ENCODE measurements around the gene GPR55.

GPR55 gene

DNA sequence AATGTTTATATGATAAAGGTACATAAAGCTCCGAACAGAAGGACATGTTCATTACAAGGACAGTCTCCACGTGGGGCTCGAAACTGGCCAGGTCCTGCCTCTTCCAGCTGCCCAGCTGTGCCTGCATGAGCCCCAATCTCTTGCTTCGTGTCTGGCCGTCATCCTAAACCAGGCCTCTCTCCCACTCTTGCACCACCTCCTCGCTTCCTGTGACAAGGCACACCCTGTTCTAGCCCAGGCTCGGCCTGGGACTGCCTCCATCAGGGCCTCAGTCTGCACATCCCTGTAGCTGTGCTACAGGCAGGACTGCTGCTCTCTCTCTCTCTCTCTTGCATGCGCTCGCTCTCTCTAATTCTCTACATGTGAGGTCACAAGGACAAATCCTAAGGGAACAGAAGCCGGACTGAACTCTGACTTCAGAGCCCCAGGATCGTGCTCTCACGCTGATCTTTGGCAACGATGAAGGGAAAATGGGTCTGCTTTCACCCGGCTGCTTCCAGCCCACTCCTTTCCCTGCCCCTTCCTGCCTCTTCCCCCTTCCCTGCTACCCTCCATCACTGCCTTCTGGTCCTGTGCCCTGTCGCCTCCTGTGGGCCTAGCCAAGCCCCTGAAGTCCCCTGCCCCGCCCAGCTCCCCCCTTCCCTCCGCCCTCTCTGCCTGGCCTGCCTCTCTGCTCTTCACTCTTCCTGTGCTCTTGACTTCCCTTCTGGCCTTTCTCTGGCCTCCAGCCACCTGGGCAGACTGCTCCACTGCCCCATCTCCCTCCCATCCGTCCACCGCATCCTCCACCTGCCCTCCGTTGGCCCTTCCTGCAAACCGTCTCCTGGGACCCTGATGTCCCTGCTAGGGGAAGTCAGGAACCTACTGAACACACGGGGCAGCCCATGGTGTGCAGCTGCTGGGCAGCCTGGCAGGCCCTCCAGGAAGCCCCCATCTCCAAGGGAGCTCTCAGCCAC lies 7.8 kb upstream of the GPR55 start:
- no peak overlapping the region for H3K4me3 ChIP-seq (ENCODE audit: low read length in 2 of 2)
- no peaks in the 10 kb centered on the region for H3K36me3 ChIP-seq (ENCODE audit: control insufficient read depth in 2 of 2, insufficient read depth in 2 of 2, low read length in 2 of 2)
- H3K4me1 ChIP-seq (ENCODE audit: control insufficient read depth, insufficient read depth, low read length): peaks cover 3% of the 10 kb centered on the region
- no peak overlapping the region for H3K9ac ChIP-seq (ENCODE audit: low read length in 2 of 2)
- peaks cover 0 to 2% of the 10 kb centered on the region in 2 donors for H3K9me3 ChIP-seq (ENCODE audit: control insufficient read depth in 2 of 2, low read length in 2 of 2)
- H3K27ac ChIP-seq (ENCODE audit: low read length): no peak overlapping the region
- H3K27me3 ChIP-seq (ENCODE audit: control insufficient read depth in 1 of 2, insufficient read depth in 2 of 2, low read length in 2 of 2): peaks cover 4 to 6% of the 10 kb centered on the region in 2 donors

DNA sequence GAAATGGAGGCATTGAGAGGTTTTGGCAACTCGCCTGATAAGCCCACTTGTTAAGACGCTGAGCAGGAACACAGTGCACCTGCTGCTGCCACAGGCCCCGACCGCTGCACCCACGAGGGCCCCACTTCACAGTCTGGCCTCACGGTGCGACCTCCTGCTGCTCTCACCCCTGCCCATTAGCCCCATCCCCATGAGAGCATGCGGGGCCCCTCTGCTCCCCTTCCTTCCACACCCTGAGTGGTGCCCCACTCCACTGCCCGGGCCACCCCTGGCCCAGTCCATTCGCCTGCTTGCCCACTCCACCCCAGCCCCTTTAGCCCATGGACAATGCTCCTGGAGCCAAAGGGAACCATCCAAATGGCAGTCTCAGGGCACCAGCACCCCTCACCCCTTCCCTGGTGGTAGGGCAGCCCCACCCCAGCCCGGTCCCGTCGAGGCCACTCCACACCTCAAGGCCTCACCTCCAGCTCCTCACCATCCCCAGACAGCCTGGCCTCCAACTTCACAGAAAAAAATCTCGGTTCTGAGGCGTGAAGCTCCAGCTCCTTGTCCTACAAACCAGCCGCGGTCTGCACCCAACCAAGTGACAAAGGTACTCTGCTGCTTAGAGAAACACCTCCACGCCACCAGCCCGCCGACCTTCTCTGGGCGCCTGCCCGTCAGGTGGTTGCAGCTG lies 6.7 kb upstream of the GPR55 start:
- peaks cover 0 to 2% of the 10 kb centered on the region in 2 donors for H3K9me3 ChIP-seq (ENCODE audit: control insufficient read depth in 2 of 2, low read length in 2 of 2)
- H3K4me3 ChIP-seq (ENCODE audit: low read length in 2 of 2): no peak overlapping the region
- no peak overlapping the region for H3K9ac ChIP-seq (ENCODE audit: low read length in 2 of 2)
- peaks cover 3% of the 10 kb centered on the region for H3K4me1 ChIP-seq (ENCODE audit: control insufficient read depth, insufficient read depth, low read length)
- no peak overlapping the region for H3K27ac ChIP-seq (ENCODE audit: low read length)
- peaks cover 4 to 6% of the 10 kb centered on the region in 2 donors for H3K27me3 ChIP-seq (ENCODE audit: control insufficient read depth in 1 of 2, insufficient read depth in 2 of 2, low read length in 2 of 2)
- no peaks in the 10 kb centered on the region for H3K36me3 ChIP-seq (ENCODE audit: control insufficient read depth in 2 of 2, insufficient read depth in 2 of 2, low read length in 2 of 2)

DNA sequence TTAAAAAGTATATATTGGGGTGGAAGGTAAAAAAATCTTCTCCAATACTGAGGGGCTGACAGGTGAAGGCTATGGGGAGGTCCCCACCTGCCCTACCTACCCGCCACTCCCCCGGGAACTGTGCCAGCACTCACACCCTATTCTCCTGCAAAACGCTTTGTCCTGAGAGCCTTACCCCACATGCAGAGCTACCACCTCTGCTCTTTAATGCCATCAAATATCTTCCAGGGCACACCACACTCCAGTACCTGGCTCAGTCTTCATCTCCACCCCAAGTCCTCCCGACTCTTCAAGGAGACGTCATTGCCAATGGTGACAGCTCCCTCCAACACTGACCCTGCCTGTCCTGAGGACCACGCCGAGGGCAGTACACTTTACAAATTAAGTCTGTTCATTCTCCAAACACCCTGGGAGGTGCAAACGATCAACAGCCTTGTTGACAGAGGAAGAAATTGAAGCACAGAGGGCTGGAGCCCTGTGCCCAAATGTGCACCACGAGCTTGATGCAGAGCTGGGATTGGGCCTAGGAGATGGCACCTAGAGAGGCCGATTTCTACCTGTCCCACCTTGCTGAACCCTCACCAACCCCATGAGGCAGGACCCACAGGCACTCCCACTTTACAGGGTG lies 6.0 kb upstream of the GPR55 start:
- Histone ChIP-seq H3K36me3 (ENCODE audit: control insufficient read depth in 2 of 2, insufficient read depth in 2 of 2, low read length in 2 of 2) (no peaks in the 10 kb centered on the region), H3K4me3 (ENCODE audit: low read length in 2 of 2) (no peak overlapping the region), H3K4me1 (ENCODE audit: control insufficient read depth, insufficient read depth, low read length) (peaks cover 3% of the 10 kb centered on the region), H3K27me3 (ENCODE audit: control insufficient read depth in 1 of 2, insufficient read depth in 2 of 2, low read length in 2 of 2) (peaks cover 4 to 6% of the 10 kb centered on the region in 2 donors), H3K9ac (ENCODE audit: low read length in 2 of 2) (no peak overlapping the region), H3K9me3 (ENCODE audit: control insufficient read depth in 2 of 2, low read length in 2 of 2) (no peaks in the 10 kb centered on the region), H3K27ac (ENCODE audit: low read length) (no peak overlapping the region)

DNA sequence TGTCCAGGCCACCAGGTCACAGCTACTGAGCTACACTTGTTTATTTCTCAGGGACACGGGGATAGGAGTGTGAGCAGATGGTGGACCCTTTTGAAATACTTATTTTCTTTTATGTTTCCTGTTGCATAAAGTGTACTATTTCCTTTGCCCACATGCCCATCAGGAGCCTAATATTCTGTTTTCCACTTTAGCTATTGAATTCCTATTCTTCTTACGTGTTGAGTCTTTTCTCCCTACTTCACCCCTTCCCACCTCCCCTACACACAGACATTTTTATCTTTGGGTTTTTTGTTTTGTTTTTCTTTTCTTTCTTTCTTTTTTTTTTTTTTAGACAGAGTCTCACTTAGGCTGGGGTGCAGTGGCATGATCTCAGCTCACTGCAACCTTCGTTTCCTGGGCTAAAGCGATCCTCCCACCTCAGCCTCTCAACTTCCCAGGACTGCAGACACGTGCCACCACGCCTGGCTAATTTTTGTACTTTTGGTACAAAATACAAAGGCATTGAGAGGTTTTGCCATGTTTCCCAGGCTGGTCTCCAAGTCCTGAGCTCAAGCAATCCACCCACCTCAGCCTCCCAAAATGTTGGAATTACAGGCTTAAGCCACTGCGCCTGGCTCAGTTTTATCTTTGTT lies 5.2 kb upstream of the GPR55 start:
- Histone ChIP-seq H3K27ac (ENCODE audit: low read length) (no peak overlapping the region), H3K4me3 (ENCODE audit: low read length in 2 of 2) (no peak overlapping the region), H3K9ac (ENCODE audit: low read length in 2 of 2) (no peak overlapping the region), H3K9me3 (ENCODE audit: control insufficient read depth in 2 of 2, low read length in 2 of 2) (no peaks in the 10 kb centered on the region), H3K36me3 (ENCODE audit: control insufficient read depth in 2 of 2, insufficient read depth in 2 of 2, low read length in 2 of 2) (no peaks in the 10 kb centered on the region), H3K27me3 (ENCODE audit: control insufficient read depth in 1 of 2, insufficient read depth in 2 of 2, low read length in 2 of 2) (peaks cover 4 to 6% of the 10 kb centered on the region in 2 donors), H3K4me1 (ENCODE audit: control insufficient read depth, insufficient read depth, low read length) (peaks cover 3% of the 10 kb centered on the region)

DNA sequence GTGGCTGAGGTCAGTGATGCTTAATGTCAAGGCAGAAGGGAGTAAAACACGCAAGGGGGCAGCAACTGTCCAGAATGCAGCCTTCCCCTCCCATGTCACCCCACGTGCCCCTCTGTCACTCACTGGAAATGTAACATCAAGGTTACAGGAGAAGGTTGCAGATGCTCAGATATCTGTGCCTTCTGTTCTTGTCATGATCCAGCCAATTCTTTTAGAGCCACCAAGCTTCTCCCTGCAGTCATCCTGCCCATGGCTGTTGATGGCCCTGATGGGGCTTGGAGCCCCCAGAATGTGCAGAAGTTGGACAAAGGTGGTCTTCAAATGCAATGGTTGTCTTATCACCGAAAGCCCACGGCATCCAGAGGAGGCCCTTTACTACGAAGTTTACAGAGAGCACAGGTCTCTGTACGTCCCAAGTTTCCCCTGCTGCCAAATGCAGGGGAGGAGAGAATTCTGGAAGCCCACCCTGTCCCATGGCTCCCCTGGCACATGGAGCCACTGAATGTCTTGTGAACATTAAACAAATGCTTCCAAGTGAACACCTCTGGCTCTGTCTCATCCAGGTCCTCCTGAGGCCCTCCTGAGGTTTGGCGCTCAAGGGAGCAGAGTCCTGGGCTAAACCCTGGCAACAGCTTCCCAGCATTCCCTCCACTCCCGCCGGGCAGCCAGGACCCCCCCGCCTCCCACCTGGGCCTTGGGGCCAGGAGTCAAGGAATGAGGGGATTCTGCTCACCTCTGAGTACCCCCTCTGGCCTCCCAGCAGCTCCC lies 4.5 kb upstream of the GPR55 start:
- peaks cover 3% of the 10 kb centered on the region for H3K4me1 ChIP-seq (ENCODE audit: control insufficient read depth, insufficient read depth, low read length)
- no peak overlapping the region for H3K27ac ChIP-seq (ENCODE audit: low read length)
- H3K9me3 ChIP-seq (ENCODE audit: control insufficient read depth in 2 of 2, low read length in 2 of 2): no peaks in the 10 kb centered on the region
- no peak overlapping the region for H3K4me3 ChIP-seq (ENCODE audit: low read length in 2 of 2)
- H3K27me3 ChIP-seq (ENCODE audit: control insufficient read depth in 1 of 2, insufficient read depth in 2 of 2, low read length in 2 of 2): peaks cover 4 to 6% of the 10 kb centered on the region in 2 donors
- H3K9ac ChIP-seq (ENCODE audit: low read length in 2 of 2): no peak overlapping the region
- no peaks in the 10 kb centered on the region for H3K36me3 ChIP-seq (ENCODE audit: control insufficient read depth in 2 of 2, insufficient read depth in 2 of 2, low read length in 2 of 2)

DNA sequence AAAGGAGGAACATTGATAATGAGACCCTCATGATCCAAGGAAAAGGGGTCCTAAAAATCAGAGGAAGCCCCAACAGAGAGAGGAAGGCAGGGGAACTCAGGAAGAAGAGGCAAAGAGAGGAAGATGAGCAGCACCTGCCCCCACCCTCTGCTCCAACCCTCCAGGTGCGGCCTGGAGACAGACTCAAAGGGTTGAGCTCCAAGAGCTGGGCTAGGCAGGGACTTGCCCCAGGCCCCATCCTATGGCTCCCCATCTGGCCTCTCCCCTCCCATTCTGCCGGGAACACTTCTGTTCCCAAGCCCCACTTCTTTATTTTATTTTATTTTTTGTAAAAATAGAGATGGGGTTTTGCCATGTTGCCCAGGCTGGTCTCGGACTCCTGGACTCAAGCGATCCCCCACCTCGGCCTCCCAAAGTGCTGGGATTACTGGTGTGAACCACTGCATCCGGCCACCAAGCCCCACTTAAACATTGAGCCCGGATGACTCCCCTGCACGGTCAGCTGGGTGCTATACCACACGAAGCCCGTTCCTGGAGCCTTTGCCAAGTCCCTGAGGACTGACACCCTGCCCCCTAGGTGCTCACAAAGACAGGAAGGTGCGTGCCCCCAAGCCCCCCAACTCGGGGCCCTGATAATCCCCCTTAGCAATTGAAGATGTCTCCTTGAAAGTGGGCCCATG lies 3.8 kb upstream of the GPR55 start:
- H3K27ac ChIP-seq (ENCODE audit: low read length): no peak overlapping the region
- peaks cover 4 to 6% of the 10 kb centered on the region in 2 donors for H3K27me3 ChIP-seq (ENCODE audit: control insufficient read depth in 1 of 2, insufficient read depth in 2 of 2, low read length in 2 of 2)
- H3K4me3 ChIP-seq (ENCODE audit: low read length in 2 of 2): no peak overlapping the region
- H3K9me3 ChIP-seq (ENCODE audit: control insufficient read depth in 2 of 2, low read length in 2 of 2): no peaks in the 10 kb centered on the region
- no peak overlapping the region for H3K9ac ChIP-seq (ENCODE audit: low read length in 2 of 2)
- peaks cover 3% of the 10 kb centered on the region for H3K4me1 ChIP-seq (ENCODE audit: control insufficient read depth, insufficient read depth, low read length)
- no peaks in the 10 kb centered on the region for H3K36me3 ChIP-seq (ENCODE audit: control insufficient read depth in 2 of 2, insufficient read depth in 2 of 2, low read length in 2 of 2)

DNA sequence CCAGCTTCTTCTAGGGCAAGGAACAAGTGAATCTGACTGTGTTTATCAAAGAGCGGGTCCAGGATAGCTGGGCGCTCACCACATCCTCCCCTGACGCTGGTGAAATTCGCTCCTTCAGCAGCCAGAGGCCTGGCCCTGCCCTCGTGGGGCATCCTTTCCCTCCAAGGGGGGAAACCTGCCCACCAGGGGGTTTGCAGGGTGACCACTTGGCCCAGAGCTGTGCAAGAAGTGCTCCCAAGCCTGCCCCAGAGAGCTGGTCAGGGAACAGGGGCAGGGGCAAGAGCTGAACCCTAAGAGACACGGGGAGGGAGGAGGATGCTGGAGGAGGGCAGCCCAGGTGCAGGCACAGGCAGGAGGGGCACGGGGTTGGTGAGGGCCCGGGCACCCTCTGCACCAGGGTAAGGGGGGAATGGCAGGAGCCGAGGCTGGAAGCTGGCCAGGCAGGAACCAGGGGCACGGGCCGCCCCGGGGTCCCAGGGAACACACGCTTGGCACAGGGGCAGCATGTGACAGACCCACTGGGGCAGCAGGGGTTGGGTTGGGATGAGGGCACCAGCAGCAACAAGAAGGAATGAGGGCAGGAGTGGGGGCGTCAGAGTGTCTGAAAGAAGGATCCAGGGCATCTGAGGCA lies 2.8 kb upstream of the GPR55 start:
- Histone ChIP-seq H3K4me1 (ENCODE audit: control insufficient read depth, insufficient read depth, low read length) (peaks cover 3% of the 10 kb centered on the region), H3K27me3 (ENCODE audit: control insufficient read depth in 1 of 2, insufficient read depth in 2 of 2, low read length in 2 of 2) (peaks cover 4 to 6% of the 10 kb centered on the region in 2 donors), H3K9ac (ENCODE audit: low read length in 2 of 2) (no peak overlapping the region), H3K4me3 (ENCODE audit: low read length in 2 of 2) (no peak overlapping the region), H3K36me3 (ENCODE audit: control insufficient read depth in 2 of 2, insufficient read depth in 2 of 2, low read length in 2 of 2) (no peaks in the 10 kb centered on the region), H3K9me3 (ENCODE audit: control insufficient read depth in 2 of 2, low read length in 2 of 2) (no peaks in the 10 kb centered on the region), H3K27ac (ENCODE audit: low read length) (no peak overlapping the region)

DNA sequence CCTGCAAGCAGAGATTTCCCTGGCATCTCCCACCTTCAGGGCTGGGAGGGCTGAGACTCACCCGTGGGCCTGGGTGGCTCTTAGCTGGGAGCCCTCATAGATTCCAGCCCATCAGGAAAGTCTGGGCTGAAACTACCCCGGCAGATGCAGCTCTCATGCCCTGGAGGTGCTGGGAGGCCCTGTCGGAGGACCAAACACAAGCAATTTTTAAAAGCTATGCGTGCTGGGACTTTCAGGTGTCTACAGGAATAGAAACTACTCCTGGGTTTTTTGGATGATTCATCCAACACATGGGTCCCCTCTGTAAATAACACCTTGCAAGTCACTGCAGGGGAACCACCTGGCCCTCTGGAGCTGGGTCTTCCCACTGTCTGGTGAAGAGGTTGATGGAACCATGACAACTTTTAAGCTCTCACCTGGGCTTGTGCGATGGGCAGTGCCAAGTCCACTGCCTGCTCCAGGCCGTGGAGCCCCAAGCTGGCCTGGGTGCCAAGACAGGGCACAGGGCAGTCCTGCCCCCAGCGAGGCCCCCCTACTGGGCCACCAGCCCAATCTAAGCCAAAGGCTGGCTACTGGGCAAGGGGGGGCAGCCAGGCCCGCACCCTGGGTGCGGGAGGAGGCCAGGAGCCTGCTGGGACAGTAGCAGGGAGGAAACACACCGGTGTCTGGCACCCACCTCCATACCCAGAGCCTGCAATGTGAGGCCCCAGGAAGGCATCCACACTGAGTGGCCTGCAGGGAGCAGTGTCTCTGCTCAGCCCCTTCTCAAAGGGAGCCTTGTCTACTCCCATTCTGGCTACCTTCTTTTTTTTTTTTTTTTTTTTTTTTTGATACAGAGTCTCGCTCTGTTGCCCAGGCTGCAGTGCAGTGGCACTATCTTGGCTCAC lies 1.1 kb upstream of the GPR55 start:
- H3K27ac ChIP-seq (ENCODE audit: low read length): no peak overlapping the region
- no peak overlapping the region for H3K9ac ChIP-seq (ENCODE audit: low read length in 2 of 2)
- no peaks in the 10 kb centered on the region for H3K9me3 ChIP-seq (ENCODE audit: control insufficient read depth in 2 of 2, low read length in 2 of 2)
- H3K4me3 ChIP-seq (ENCODE audit: low read length in 2 of 2): no peak overlapping the region
- H3K27me3 ChIP-seq (ENCODE audit: control insufficient read depth in 1 of 2, insufficient read depth in 2 of 2, low read length in 2 of 2): peaks cover 1 to 4% of the 10 kb centered on the region in 2 donors
- no peaks in the 10 kb centered on the region for H3K36me3 ChIP-seq (ENCODE audit: control insufficient read depth in 2 of 2, insufficient read depth in 2 of 2, low read length in 2 of 2)
- H3K4me1 ChIP-seq (ENCODE audit: control insufficient read depth, insufficient read depth, low read length): no peaks in the 10 kb centered on the region

DNA sequence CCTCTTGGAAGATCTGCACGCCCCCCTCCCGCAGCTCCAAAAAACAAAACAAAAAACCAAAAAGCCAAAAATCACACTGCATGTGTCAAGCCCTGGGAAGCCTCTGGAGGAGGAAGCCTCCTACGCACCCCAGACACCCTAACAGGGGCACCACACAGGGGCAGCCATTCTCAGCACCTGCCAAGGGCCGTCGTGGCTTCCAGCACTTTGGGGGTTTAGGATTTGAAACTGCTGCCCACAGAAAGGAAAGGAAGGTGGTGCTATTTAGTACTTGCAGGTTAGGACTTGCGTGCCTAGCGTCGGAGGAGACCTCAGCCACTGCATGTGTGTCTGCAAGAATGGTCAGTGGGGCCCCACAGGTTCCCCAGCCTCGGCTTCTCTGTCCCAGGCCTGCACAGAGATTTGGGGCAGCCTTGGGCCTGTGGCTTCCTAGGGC lies 419 bp upstream of the GPR55 start:
- H3K9me3 ChIP-seq (ENCODE audit: control insufficient read depth in 2 of 2, low read length in 2 of 2): no peaks in the 10 kb centered on the region
- no peak overlapping the region for H3K9ac ChIP-seq (ENCODE audit: low read length in 2 of 2)
- peaks cover 0 to 2% of the 10 kb centered on the region in 2 donors for H3K27me3 ChIP-seq (ENCODE audit: control insufficient read depth in 1 of 2, insufficient read depth in 2 of 2, low read length in 2 of 2)
- no peaks in the 10 kb centered on the region for H3K36me3 ChIP-seq (ENCODE audit: control insufficient read depth in 2 of 2, insufficient read depth in 2 of 2, low read length in 2 of 2)
- no peaks in the 10 kb centered on the region for H3K4me1 ChIP-seq (ENCODE audit: control insufficient read depth, insufficient read depth, low read length)
- no peak overlapping the region for H3K4me3 ChIP-seq (ENCODE audit: low read length in 2 of 2)
- H3K27ac ChIP-seq (ENCODE audit: low read length): no peak overlapping the region
